ENCODE data around the gene IL25.

GRCh38 chr14:23403139-23403438 lies 30.5 kb downstream of the IL25 start:
- TF ChIP-seq JUND (CRISPR knock-in tag; IDR thresholded peaks at IDR 0.05) (no peak), EZH2 (conservative IDR thresholded peaks at IDR 0.05; ENCODE audit: low read depth, low read length) (no peak), TEAD2 (CRISPR knock-in tag; IDR thresholded peaks at IDR 0.05) (no peak), MTF1 (CRISPR knock-in tag; IDR thresholded peaks at IDR 0.05) (no peak), ZMYM4 (CRISPR knock-in tag; IDR thresholded peaks at IDR 0.05) (no peak), ZKSCAN1 (IDR thresholded peaks at IDR 0.05; ENCODE audit: low read length) (no peak), AGO2 (optimal IDR thresholded peaks at IDR 0.05; ENCODE audit: low read depth, low read length) (no peak), BRCA1 (CRISPR knock-in tag; IDR thresholded peaks at IDR 0.05) (no peak), BCL6 (CRISPR knock-in tag; IDR thresholded peaks at IDR 0.05) (no peak), ZSCAN22 (CRISPR knock-in tag; IDR thresholded peaks at IDR 0.05) (no peak)
- TF ChIP-seq, protein P1, sequence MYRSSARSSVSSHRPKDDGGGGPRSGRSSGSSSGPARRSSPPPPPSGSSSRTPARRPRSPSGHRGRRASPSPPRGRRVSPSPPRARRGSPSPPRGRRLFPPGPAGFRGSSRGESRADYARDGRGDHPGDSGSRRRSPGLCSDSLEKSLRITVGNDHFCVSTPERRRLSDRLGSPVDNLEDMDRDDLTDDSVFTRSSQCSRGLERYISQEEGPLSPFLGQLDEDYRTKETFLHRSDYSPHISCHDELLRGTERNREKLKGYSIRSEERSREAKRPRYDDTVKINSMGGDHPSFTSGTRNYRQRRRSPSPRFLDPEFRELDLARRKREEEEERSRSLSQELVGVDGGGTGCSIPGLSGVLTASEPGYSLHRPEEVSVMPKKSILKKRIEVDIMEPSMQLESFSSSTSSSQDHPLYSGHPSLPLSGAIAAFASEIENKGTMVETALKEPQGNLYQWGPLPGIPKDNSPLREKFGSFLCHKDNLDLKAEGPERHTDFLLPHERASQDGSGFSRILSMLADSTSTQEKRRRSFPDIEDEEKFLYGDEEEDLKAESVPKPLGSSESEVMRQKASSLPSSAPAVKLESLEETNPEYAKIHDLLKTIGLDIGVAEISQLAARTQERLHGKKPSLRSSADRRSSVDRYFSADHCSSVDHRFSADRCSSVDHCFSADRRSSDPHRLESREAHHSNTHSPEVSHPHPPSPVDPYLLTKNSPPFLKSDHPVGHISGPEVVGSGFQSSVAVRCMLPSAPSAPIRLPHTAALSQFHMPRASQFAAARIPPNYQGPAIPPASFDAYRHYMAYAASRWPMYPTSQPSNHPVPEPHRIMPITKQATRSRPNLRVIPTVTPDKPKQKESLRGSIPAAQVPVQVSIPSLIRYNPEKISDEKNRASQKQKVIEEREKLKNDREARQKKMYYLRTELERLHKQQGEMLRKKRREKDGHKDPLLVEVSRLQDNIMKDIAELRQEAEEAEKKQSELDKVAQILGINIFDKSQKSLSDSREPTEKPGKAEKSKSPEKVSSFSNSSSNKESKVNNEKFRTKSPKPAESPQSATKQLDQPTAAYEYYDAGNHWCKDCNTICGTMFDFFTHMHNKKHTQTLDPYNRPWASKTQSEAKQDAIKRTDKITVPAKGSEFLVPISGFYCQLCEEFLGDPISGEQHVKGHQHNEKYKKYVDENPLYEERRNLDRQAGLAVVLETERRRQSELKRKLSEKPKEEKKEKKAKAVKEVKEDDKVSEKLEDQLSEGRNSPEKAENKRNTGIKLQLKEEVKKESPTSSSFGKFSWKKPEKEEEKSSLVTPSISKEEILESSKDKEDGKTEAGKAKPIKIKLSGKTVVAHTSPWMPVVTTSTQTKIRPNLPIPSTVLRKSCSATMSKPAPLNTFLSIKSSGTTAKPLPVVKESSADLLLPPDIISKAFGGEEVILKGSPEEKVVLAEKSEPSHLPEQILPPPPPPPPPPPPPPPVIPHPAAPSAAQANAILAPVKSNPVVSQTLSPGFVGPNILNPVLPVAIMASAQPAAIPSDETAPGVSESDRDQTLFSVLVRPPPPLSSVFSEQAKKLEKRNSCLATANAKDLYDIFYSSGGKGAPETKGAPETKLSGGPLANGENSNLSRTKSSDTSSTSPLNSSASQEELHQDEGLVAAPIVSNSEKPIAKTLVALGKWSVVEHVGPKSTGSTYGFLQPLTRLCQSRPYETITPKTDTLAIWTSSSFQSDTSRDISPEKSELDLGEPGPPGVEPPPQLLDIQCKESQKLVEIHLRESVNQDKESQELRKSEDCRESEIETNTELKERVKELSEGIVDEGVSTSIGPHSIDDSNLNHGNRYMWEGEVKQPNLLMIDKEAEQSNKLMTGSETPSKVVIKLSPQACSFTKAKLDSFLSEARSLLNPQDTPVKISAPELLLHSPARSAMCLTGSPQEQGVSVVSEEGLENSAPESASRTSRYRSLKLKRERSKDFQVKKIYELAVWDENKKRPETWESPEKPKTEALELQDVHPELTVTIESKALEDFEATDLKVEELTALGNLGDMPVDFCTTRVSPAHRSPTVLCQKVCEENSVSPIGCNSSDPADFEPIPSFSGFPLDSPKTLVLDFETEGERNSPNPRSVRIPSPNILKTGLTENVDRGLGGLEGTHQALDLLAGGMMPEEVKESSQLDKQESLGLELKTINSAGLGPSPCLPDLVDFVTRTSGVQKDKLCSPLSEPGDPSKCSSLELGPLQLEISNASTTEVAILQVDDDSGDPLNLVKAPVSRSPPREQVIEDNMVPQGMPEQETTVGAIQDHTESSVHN (CRISPR knock-in tag; IDR thresholded peaks at IDR 0.05) = no peak
- TF ChIP-seq, protein P2, sequence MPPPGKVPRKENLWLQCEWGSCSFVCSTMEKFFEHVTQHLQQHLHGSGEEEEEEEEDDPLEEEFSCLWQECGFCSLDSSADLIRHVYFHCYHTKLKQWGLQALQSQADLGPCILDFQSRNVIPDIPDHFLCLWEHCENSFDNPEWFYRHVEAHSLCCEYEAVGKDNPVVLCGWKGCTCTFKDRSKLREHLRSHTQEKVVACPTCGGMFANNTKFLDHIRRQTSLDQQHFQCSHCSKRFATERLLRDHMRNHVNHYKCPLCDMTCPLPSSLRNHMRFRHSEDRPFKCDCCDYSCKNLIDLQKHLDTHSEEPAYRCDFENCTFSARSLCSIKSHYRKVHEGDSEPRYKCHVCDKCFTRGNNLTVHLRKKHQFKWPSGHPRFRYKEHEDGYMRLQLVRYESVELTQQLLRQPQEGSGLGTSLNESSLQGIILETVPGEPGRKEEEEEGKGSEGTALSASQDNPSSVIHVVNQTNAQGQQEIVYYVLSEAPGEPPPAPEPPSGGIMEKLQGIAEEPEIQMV (CRISPR knock-in tag; IDR thresholded peaks at IDR 0.05; ENCODE audit: low read depth) = no peak

Data from HepG2 (cell line).